22Rv1 (cell line): ENCODE measurements around the gene ANO9.

Experiments used
- ZFX ChIP-seq: fragments of 450-650 bp; IDR thresholded peaks from 2 replicates; pipeline ENCODE4 v1.6.1; 2017; ENCODE audit warnings: antibody characterized with exemption, borderline replicate concordance
- TF ChIP-seq, protein P1 (sequence below): fragments of 450-650 bp; IDR thresholded peaks from 2 replicates; pipeline ENCODE4 v1.5.1; 2017; ENCODE audit warnings: mild to moderate bottlenecking

- no peak for TF ChIP-seq ZFX
- TF ChIP-seq, protein P1, sequence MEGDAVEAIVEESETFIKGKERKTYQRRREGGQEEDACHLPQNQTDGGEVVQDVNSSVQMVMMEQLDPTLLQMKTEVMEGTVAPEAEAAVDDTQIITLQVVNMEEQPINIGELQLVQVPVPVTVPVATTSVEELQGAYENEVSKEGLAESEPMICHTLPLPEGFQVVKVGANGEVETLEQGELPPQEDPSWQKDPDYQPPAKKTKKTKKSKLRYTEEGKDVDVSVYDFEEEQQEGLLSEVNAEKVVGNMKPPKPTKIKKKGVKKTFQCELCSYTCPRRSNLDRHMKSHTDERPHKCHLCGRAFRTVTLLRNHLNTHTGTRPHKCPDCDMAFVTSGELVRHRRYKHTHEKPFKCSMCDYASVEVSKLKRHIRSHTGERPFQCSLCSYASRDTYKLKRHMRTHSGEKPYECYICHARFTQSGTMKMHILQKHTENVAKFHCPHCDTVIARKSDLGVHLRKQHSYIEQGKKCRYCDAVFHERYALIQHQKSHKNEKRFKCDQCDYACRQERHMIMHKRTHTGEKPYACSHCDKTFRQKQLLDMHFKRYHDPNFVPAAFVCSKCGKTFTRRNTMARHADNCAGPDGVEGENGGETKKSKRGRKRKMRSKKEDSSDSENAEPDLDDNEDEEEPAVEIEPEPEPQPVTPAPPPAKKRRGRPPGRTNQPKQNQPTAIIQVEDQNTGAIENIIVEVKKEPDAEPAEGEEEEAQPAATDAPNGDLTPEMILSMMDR, result no peak
Observed at GRCh38 chr11:385594-386351, 56.0 kb downstream of the ANO9 start.
